K562 (cell line): ENCODE results near the gene SETD1B. TPM values are rescaled to one million over a fixed set of nuclear protein-coding genes. Genes with fewer than 3 reads are reported as not detected.

ENCODE experiments used
- CBX1 ChIP-seq: sonication (generic); IDR thresholded peaks from 2 replicates; pipeline ENCODE4 v1.6.1; 2016; ENCODE audit warnings: antibody characterized with exemption, low read depth, mild to moderate bottlenecking
- ETV6 ChIP-seq, 3 experiments: fragments of 150-350 bp in 1 of 3; sonication (generic) in 1 of 3; formaldehyde crosslinking in 1 of 3; IDR thresholded peaks; 2 replicates each; pipeline versions ENCODE4 v1.6.1 to v1.8.0; 2014 to 2022; ENCODE audit warnings: borderline replicate concordance in 2 of 3, low read depth in 2 of 3, antibody characterized with exemption in 1 of 3, low read length in 1 of 3, mild to moderate bottlenecking in 1 of 3, missing genetic modification reagents in 1 of 3
- FOXP4 ChIP-seq: sonication (generic); formaldehyde crosslinking; IDR thresholded peaks from 2 replicates; pipeline ENCODE4 v1.8.0; 2022; ENCODE audit warnings: mild to moderate bottlenecking, missing genetic modification reagents, borderline replicate concordance
- HCFC1 ChIP-seq: IDR thresholded peaks from 2 replicates; pipeline ENCODE4 v1.6.1; 2012; ENCODE audit warnings: low read depth, low read length, improper control_type of control experiment
- HDAC8 ChIP-seq: fragments of 450-650 bp; IDR thresholded peaks from 2 replicates; pipeline ENCODE4 v1.6.1; 2016; ENCODE audit warnings: mild to moderate bottlenecking, missing genetic modification characterization, moderate library complexity, missing compliant biosample characterization
- MNT ChIP-seq, 2 experiments: fragments of 450-650 bp; conservative IDR thresholded peaks; 2 replicates each; pipeline ENCODE4 v1.6.1; 2017; ENCODE audit warnings: mild to moderate bottlenecking in 2 of 2, moderate library complexity in 2 of 2
- NR2C1 ChIP-seq, 2 experiments: fragments of 450-650 bp; IDR thresholded peaks; 2 replicates each; pipeline ENCODE4 v1.6.1; 2017; ENCODE audit warnings: mild to moderate bottlenecking in 2 of 2, antibody characterized with exemption in 1 of 2, inconsistent platforms in 1 of 2, missing compliant biosample characterization in 1 of 2, missing genetic modification characterization in 1 of 2
- PTTG1 ChIP-seq: fragments of 450-650 bp; IDR thresholded peaks from 2 replicates; pipeline ENCODE4 v1.6.1; 2016; ENCODE audit warnings: low read depth, mild to moderate bottlenecking, missing genetic modification characterization, missing compliant biosample characterization
- SUPT5H ChIP-seq: fragments of 450-650 bp; IDR thresholded peaks from 2 replicates; pipeline ENCODE4 v1.6.1; 2016
- TAF7 ChIP-seq: fragments of 450-650 bp; IDR thresholded peaks from 2 replicates; pipeline ENCODE4 v1.6.1; 2016; ENCODE audit warnings: missing genetic modification characterization, missing compliant biosample characterization
- TFAP4 ChIP-seq: sonication (generic); formaldehyde crosslinking; IDR thresholded peaks from 2 replicates; pipeline ENCODE4 v1.8.0; 2022; ENCODE audit warnings: missing genetic modification reagents, mild to moderate bottlenecking, moderate library complexity, borderline replicate concordance
- TGIF2 ChIP-seq: sonication (generic); formaldehyde crosslinking; IDR thresholded peaks from 2 replicates; pipeline ENCODE4 v1.8.1; 2022; ENCODE audit warnings: mild to moderate bottlenecking, missing genetic modification reagents, moderate library complexity
- U2AF1 ChIP-seq: fragments of 200-400 bp; formaldehyde crosslinking; optimal IDR thresholded peaks from 2 replicates; pipeline ENCODE3; 2017; ENCODE audit warnings: mild to moderate bottlenecking, low read depth, low read length, moderate library complexity
- ZNF184 ChIP-seq: sonication (generic); formaldehyde crosslinking; IDR thresholded peaks from 2 replicates; pipeline ENCODE4 v1.5.0; 2020; ENCODE audit warnings: missing genetic modification reagents
- ZNF232 ChIP-seq: sonication (generic); formaldehyde crosslinking; IDR thresholded peaks from 2 replicates; pipeline ENCODE4 v1.8.0; 2022; ENCODE audit warnings: mild to moderate bottlenecking, missing genetic modification reagents
- ZNF639 ChIP-seq, 2 experiments: fragments of 200-800 bp in 1 of 2; sonication (Bioruptor generic) in 1 of 2; sonication (generic) in 1 of 2; formaldehyde crosslinking in 1 of 2; IDR thresholded peaks in 1 of 2; conservative IDR thresholded peaks in 1 of 2; 2 replicates each; pipeline versions ENCODE4 v1.5.0 to v1.6.1; 2016 to 2020; ENCODE audit warnings: missing compliant biosample characterization in 1 of 2, missing genetic modification characterization in 1 of 2, missing genetic modification reagents in 1 of 2
- polyA plus RNA-seq, 8 experiments: library from polyadenylated mRNA; depleted of rRNA in 4 of 8; stranded (reverse) in 5 of 8; unstranded in 3 of 8; fragments of >200 nt; fragmentation: Nextera tagmentation in 2 of 8; fragmentation: Illumina TruSeq in 1 of 8; extraction: Ambion mirVana in 2 of 8; extraction: Trizol in 1 of 8; gene quantifications; 2 replicates each; pipeline versions ENCODE4 v1.2.1 to v1.2.3, GENCODE V29; 2011 to 2014; ENCODE audit warnings: inconsistent platforms in 1 of 8, missing spikeins in 1 of 8
- total RNA-seq, 7 experiments: library from RNA; depleted of rRNA in 6 of 7; stranded (reverse); fragments of >200 nt in 6 of 7; fragmentation: Illumina TruSeq in 2 of 7; extraction: Trizol in 2 of 7; gene quantifications; 2 replicates each; pipeline versions ENCODE4 v1.2.1 to v1.2.3, GENCODE V29; 2011 to 2021; ENCODE audit warnings: low replicate concordance in 1 of 7

The SETD1B gene
- total and polyA plus RNA-seq, 9 of the 15 experiments (the other 6 are each of a cell fraction or from before 2014, with no cell fraction given): 0.48 to 26.6 (median 2.3) TPM

GRCh38 chr12:121799842-121800693 is 3.7 kb upstream of the SETD1B start (continued):
- TF ChIP-seq MNT (conservative IDR thresholded peaks at IDR 0.05) (peak in 1 of 2 experiments; percentile 47; a peak in 1 of 4 replicates), SUPT5H (peak; percentile 69; the same call in 1 of the 2 replicates), PTTG1 (tag) (no peak), ETV6 (IDR thresholded peaks at IDR 0.05; ENCODE audit: borderline replicate concordance in 1 of 2, low read depth in 2 of 2, low read length in 1 of 2) (no peak), ETV6 (CRISPR knock-in tag; IDR thresholded peaks at IDR 0.05; ENCODE audit: borderline replicate concordance) (no peak), ZNF639 (CRISPR knock-in tag; conservative IDR thresholded peaks at IDR 0.05 in 1 of 2, IDR thresholded peaks at IDR 0.05 in 1 of 2) (peak in 1 of 2 experiments; percentile 67; a peak in 1 of 4 replicates), ZNF184 (CRISPR knock-in tag) (no peak), CBX1 (0 out of 2 replicates have a peak, but pooled peaks have one; percentile 12), TGIF2 (CRISPR knock-in tag) (peak; percentile 81; the same call in 1 of the 2 replicates), U2AF1 (peak; percentile 72), NR2C1 (IDR thresholded peaks at IDR 0.05) (no peak), NR2C1 (tag; IDR thresholded peaks at IDR 0.05) (peak; percentile 34; the same call in 1 of the 2 replicates), FOXP4 (CRISPR knock-in tag) (0 out of 2 replicates have a peak, but pooled peaks have one; percentile 62), TAF7 (peak; percentile 58; the same call in 1 of the 2 replicates), TFAP4 (CRISPR knock-in tag) (peak; percentile 79; the same call in 1 of the 2 replicates), ZNF232 (0 out of 2 replicates have a peak, but pooled peaks have one; percentile 38), HCFC1 (peak; percentile 29; the same call in 1 of the 2 replicates), HDAC8 (no peak)
